Activated naive CD4-positive, alpha-beta T cell treated with anti-CD3 and anti-CD28 coated beads, Interleukin-2, amount 50 U/mL, for 24 hours (primary cell): ENCODE measurements around the gene SOX12.
"Not testable (repeated sequence)": the region's sequence is repeated elsewhere in the genome, so short reads cannot be mapped to it uniquely, and the experiment has no call there.

Experiments used
- H3K27ac Mint-ChIP-seq: one replicate; pipeline ENCODE4 v1.8.0; 2021; ENCODE audit warnings: mild to moderate bottlenecking, mixed read lengths
- H3K27me3 Mint-ChIP-seq: one replicate; pipeline ENCODE4 v1.8.0; 2021; ENCODE audit warnings: mixed read lengths
- H3K36me3 Mint-ChIP-seq: one replicate; pipeline ENCODE4 v1.8.0; 2021; ENCODE audit warnings: mixed read lengths
- H3K4me1 Mint-ChIP-seq: one replicate; pipeline ENCODE4 v1.8.0; 2021; ENCODE audit warnings: mixed read lengths
- H3K4me3 Mint-ChIP-seq: one replicate; pipeline ENCODE4 v1.8.0; 2021; ENCODE audit warnings: mild to moderate bottlenecking, mixed read lengths
- H3K9me3 Mint-ChIP-seq: one replicate; pipeline ENCODE4 v1.8.0; 2021; ENCODE audit warnings: mixed read lengths

Gene SOX12

DNA sequence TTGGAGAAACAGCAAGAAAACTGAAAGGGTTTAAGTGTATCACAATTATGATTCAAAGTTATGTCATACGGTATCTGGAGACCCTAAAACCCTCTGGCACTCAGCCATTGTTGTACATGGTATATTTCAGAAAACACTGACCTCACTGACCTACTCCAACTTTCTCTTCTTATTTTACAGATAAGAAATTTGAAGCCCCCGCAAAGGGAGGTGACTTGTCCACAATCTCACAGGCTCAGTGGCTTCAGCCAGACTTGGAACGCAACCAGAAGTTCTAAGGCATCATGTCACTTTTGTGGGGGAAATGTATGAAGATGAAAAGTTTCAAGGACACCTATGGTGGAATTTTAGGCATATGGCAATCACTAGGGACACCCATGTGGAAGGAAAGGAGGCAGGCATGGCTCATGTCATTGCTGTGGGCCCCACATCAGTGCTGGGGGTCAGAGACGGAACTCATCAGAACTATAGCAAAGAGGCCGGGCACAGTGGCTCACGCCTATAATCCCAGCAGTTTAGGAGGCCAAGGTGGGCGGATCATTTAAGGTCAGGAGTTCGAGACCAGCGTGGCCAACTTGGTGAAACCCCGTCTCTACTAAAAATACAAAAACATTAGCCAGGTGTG, 50.0 kb downstream of the SOX12 start:
- H3K4me3 Mint-ChIP-seq = no peak overlapping the region
- no peaks in the 10 kb centered on the region for H3K36me3 Mint-ChIP-seq
- no peak overlapping the region for H3K27ac Mint-ChIP-seq
- no peaks in the 10 kb centered on the region for H3K9me3 Mint-ChIP-seq
- no peaks in the 10 kb centered on the region for H3K27me3 Mint-ChIP-seq
- H3K4me1 Mint-ChIP-seq = peaks cover 21% of the 10 kb centered on the region

DNA sequence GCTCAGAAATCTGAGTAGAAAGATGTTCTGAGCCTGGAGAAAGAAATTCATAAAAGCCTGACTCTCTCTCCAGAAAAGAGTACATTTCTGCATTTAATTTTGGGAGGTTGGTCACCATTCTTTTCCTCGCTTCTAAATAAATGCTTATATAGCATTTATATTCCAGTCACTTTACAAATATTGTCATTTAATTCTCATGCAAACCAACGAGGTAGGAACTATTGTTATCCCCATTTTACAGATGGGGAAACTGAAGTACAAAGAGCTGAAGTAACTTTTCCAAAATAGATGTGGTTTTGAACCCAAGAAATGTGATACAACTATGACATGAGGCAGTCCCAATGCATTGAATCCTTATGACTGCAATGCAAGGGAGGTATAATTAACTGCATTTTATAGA, 50.7 kb downstream of the SOX12 start:
- Mint-ChIP-seq H3K9me3 (no peaks in the 10 kb centered on the region), H3K27ac (no peak overlapping the region), H3K4me3 (no peak overlapping the region), H3K4me1 (peaks cover 17% of the 10 kb centered on the region), H3K36me3 (no peaks in the 10 kb centered on the region), H3K27me3 (no peaks in the 10 kb centered on the region)

DNA sequence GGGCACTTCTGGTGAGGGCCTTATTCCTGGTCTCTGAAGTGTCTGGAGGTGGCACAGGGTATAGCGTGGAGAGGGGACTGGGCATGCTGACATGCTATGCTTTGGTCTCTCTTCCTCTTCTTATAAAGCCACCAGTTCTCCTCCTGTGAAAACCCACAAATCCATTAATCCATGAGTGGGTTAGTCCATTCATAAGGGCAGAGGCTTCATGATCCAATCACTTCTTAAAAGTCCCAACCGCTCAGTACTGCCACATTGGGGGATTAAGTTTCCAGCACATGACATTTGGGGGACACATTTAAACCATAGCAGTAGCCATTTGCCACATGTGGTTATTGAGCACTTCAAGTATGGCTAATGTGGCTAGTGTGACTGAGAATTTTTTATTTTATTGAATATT, 51.4 kb downstream of the SOX12 start:
- H3K9me3 Mint-ChIP-seq = no peaks in the 10 kb centered on the region
- no peaks in the 10 kb centered on the region for H3K36me3 Mint-ChIP-seq
- no peak overlapping the region for H3K27ac Mint-ChIP-seq
- no peak overlapping the region for H3K4me3 Mint-ChIP-seq
- peaks cover 16% of the 10 kb centered on the region for H3K4me1 Mint-ChIP-seq
- no peaks in the 10 kb centered on the region for H3K27me3 Mint-ChIP-seq

DNA sequence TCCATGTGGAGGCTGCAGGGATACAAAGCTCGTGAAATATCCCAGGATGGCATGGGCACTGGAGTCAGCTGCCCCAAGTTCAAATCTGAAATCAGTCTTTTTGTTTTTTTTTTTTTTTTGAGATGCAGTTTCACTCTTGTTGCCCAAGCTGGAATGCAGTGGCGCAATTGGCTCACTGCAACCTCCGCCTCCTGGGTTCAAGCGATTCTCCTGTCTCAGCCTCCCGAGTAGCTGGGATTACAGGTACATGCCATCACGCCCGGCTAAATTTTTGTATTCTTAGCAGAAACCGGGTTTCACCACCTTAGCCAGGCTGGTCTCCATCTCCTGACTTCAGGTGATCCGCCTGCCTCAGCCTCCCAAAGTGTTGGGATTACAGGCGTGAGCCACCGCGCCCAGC, 52.2 kb downstream of the SOX12 start:
- not testable (repeated sequence) for H3K9me3 Mint-ChIP-seq, H3K27ac Mint-ChIP-seq, H3K4me3 Mint-ChIP-seq, H3K27me3 Mint-ChIP-seq, H3K36me3 Mint-ChIP-seq
- peaks cover 10% of the 10 kb centered on the region for H3K4me1 Mint-ChIP-seq

DNA sequence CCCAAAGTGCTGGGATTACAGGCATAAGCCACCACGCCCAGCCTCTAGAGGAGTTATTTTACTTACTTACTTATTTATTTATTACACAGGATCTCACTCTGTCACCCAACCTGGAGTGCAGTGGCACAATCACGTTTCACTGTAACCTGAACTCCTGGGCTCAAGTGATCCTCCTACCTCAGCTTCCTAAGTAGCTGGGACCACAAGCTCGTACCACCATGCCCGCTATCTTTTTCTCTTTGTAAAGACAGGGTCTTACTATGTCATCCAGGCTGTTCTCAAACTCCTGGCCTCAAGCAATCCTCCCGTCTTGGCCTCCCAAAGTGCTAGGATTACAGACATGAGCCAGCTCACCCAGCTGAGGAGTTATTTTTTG, 53.6 kb downstream of the SOX12 start:
- H3K4me3 Mint-ChIP-seq = no peak overlapping the region
- no peaks in the 10 kb centered on the region for H3K27me3 Mint-ChIP-seq
- H3K36me3 Mint-ChIP-seq = no peaks in the 10 kb centered on the region
- H3K27ac Mint-ChIP-seq = peak overlapping the region; percentile 41
- H3K4me1 Mint-ChIP-seq = peaks cover 12% of the 10 kb centered on the region
- no peaks in the 10 kb centered on the region for H3K9me3 Mint-ChIP-seq
